ENCODE data around the gene ITGA2B.
"Not testable (repeated sequence)": the region's sequence is repeated elsewhere in the genome, so short reads cannot be mapped to it uniquely, and the experiment has no call there.

The ITGA2B gene

GRCh38 chr17:44352828-44353671, 36.4 kb downstream of the ITGA2B start:
- no peak for DNase-seq (ENCODE audit: low read depth in 1 of 2, low spot score in 1 of 2)

- DNase-seq (ENCODE audit: low read depth in 1 of 2, low spot score in 1 of 2): no peak
These were observed 37.3 kb downstream of the ITGA2B start for GRCh38 chr17:44351961-44352827.

- no peak for DNase-seq (ENCODE audit: low read depth in 1 of 2, low spot score in 1 of 2)
These were observed 38.0 kb downstream of the ITGA2B start for GRCh38 chr17:44351464-44351863.

GRCh38 chr17:44350733-44351226, 38.7 kb downstream of the ITGA2B start:
- peak; percentile 40 to 55 for DNase-seq (ENCODE audit: low read depth in 1 of 2, low spot score in 1 of 2)

- DNase-seq (ENCODE audit: low read depth in 1 of 2, low spot score in 1 of 2): no peak
These were observed 39.8 kb downstream of the ITGA2B start for GRCh38 chr17:44349553-44350070.

GRCh38 chr17:44348988-44349364, 40.5 kb downstream of the ITGA2B start:
- no peak for DNase-seq (ENCODE audit: low read depth in 1 of 2, low spot score in 1 of 2)

GRCh38 chr17:44348234-44348987, 41.0 kb downstream of the ITGA2B start:
- DNase-seq (ENCODE audit: low read depth in 1 of 2, low spot score in 1 of 2): no peak

GRCh38 chr17:44347206-44348055, 42.0 kb downstream of the ITGA2B start:
- not testable (repeated sequence) for DNase-seq (ENCODE audit: low read depth in 1 of 2, low spot score in 1 of 2)

GRCh38 chr17:44346064-44346844, 43.2 kb downstream of the ITGA2B start:
- DNase-seq (ENCODE audit: low read depth in 1 of 2, low spot score in 1 of 2): no peak

GRCh38 chr17:44345454-44346026, 43.9 kb downstream of the ITGA2B start:
- DNase-seq (ENCODE audit: low read depth in 1 of 2, low spot score in 1 of 2): no peak

GRCh38 chr17:44344939-44345453, 44.5 kb downstream of the ITGA2B start, which contains the start of gene GRN:
GRN (plus strand) TSS chr17:44345302; CDS start chr17:44349165, 3,863 bp downstream.
- peak; percentile 67 to 71 for DNase-seq (ENCODE audit: low read depth in 1 of 2, low spot score in 1 of 2)

GRCh38 chr17:44343510-44344209, 45.8 kb downstream of the ITGA2B start:
- DNase-seq (ENCODE audit: low read depth in 1 of 2, low spot score in 1 of 2): no peak

GRCh38 chr17:44340553-44340952, 48.9 kb downstream of the ITGA2B start:
- not testable (repeated sequence) for DNase-seq (ENCODE audit: low read depth in 1 of 2, low spot score in 1 of 2)

GRCh38 chr17:44338702-44339101, 50.7 kb downstream of the ITGA2B start:
- no peak for DNase-seq (ENCODE audit: low read depth in 1 of 2, low spot score in 1 of 2)

GRCh38 chr17:44335968-44336367, 53.5 kb downstream of the ITGA2B start:
- DNase-seq (ENCODE audit: low read depth in 1 of 2, low spot score in 1 of 2): no peak

GRCh38 chr17:44335564-44335963, 53.9 kb downstream of the ITGA2B start:
- no peak for DNase-seq (ENCODE audit: low read depth in 1 of 2, low spot score in 1 of 2)

GRCh38 chr17:44334727-44335126, 54.7 kb downstream of the ITGA2B start:
- no peak for DNase-seq (ENCODE audit: low read depth in 1 of 2, low spot score in 1 of 2)

GRCh38 chr17:44334315-44334714, 55.1 kb downstream of the ITGA2B start:
- DNase-seq (ENCODE audit: low read depth in 1 of 2, low spot score in 1 of 2): no peak
